K562 (cell line): ENCODE data around the gene DNAJB6.

ENCODE experiments used
- ATF3 ChIP-seq, 2 experiments: fragments of 450-650 bp in 1 of 2; sonication (generic) in 1 of 2; formaldehyde crosslinking in 1 of 2; IDR thresholded peaks in 1 of 2; conservative IDR thresholded peaks in 1 of 2; 2 replicates each; pipeline versions ENCODE4 v1.6.1 to v1.8.1; 2016 to 2023; ENCODE audit warnings: mild to moderate bottlenecking in 2 of 2, moderate library complexity in 2 of 2, inconsistent platforms in 1 of 2, missing genetic modification reagents in 1 of 2
- CTCF ChIP-seq, 3 experiments: IDR thresholded peaks in 2 of 3; conservative IDR thresholded peaks in 1 of 3; 2 replicates each; pipeline ENCODE4 v1.5.1; 2011 to 2012; ENCODE audit warnings: low read length in 3 of 3, mild to moderate bottlenecking in 3 of 3, control low read depth in 2 of 3, improper control_type of control experiment in 1 of 3, inconsistent platforms in 1 of 3, low read depth in 1 of 3, mixed read lengths in 1 of 3, moderate library complexity in 1 of 3; ENCODE audit not compliant: insufficient read depth in 2 of 3
- FOS ChIP-seq: IDR thresholded peaks from 3 replicates; pipeline ENCODE4 v1.6.1; 2011; ENCODE audit not compliant: insufficient read length; ENCODE audit errors: extremely low read depth
- FOXK2 ChIP-seq, 2 experiments: fragments of 450-650 bp; IDR thresholded peaks in 1 of 2; conservative IDR thresholded peaks in 1 of 2; 2 replicates each; pipeline ENCODE4 v1.6.1; 2016; ENCODE audit warnings: low read depth in 2 of 2, mild to moderate bottlenecking in 1 of 2
- GABPA ChIP-seq: fragments of 200-800 bp; sonication (Bioruptor generic); conservative IDR thresholded peaks from 2 replicates; pipeline ENCODE4 v1.6.1; 2016; ENCODE audit warnings: low read depth, missing genetic modification characterization, missing compliant biosample characterization
- LEF1 ChIP-seq: fragments of 450-650 bp; IDR thresholded peaks from 2 replicates; pipeline ENCODE4 v1.6.1; 2016; ENCODE audit warnings: mild to moderate bottlenecking
- NCOR1 ChIP-seq: fragments of 450-650 bp; IDR thresholded peaks from 2 replicates; pipeline ENCODE4 v1.6.1; 2016; ENCODE audit warnings: mild to moderate bottlenecking, moderate library complexity
- NFIC ChIP-seq: fragments of 450-650 bp; IDR thresholded peaks from 2 replicates; pipeline ENCODE4 v1.6.1; 2017; ENCODE audit warnings: mild to moderate bottlenecking, inconsistent platforms
- PHB ChIP-seq: fragments of 250-450 bp; sonication (Bioruptor Pico); IDR thresholded peaks from 2 replicates; pipeline ENCODE4 v1.5.0; 2021
- SRSF9 ChIP-seq: fragments of 200-400 bp; formaldehyde crosslinking; IDR thresholded peaks from 2 replicates; pipeline ENCODE4 v1.6.1; 2017; ENCODE audit warnings: low read depth, low read length, borderline replicate concordance
- ZNF778 ChIP-seq: fragments of 450-650 bp; formaldehyde crosslinking; IDR thresholded peaks from 2 replicates; pipeline ENCODE4 v1.4.0; 2020; ENCODE audit warnings: mild to moderate bottlenecking, moderate library complexity

- TF ChIP-seq ZNF778 (CRISPR knock-in tag) (no peak), NCOR1 (no peak), SRSF9 (no peak), CTCF (IDR thresholded peaks at IDR 0.05 in 2 of 3, conservative IDR thresholded peaks at IDR 0.05 in 1 of 3; ENCODE audit: insufficient read depth in 2 of 3, low read depth in 1 of 3, low read length in 3 of 3) (no peak), FOXK2 (conservative IDR thresholded peaks at IDR 0.05 in 1 of 2, IDR thresholded peaks at IDR 0.05 in 1 of 2; ENCODE audit: low read depth in 2 of 2) (no peak), PHB (no peak), LEF1 (no peak), ATF3 (IDR thresholded peaks at IDR 0.05) (no peak), ATF3 (CRISPR knock-in tag; conservative IDR thresholded peaks at IDR 0.05) (no peak), GABPA (no peak), FOS (no peak), NFIC (no peak)
These were observed 34.5 kb downstream of the DNAJB6 start for GRCh38 chr7:157371296-157371695.
